ENCODE measurements around the gene ASIC3.
A peak's percentile ranks its signal among the peaks of the same experiment; 100 is the strongest.

- TF ChIP-seq CTCF (IDR thresholded peaks at IDR 0.05) = peak in 1 of 4 donors; percentile 2
- TF ChIP-seq POLR2A (IDR thresholded peaks at IDR 0.05) = no peak
Measured at GRCh38 chr7:151060113-151060415, 11.7 kb downstream of the ASIC3 start.

All from right lobe of liver (tissue), 4 donors.